ENCODE measurements around the gene KAT2A. TPM values are rescaled to one million over a fixed set of nuclear protein-coding genes. Genes with fewer than 3 reads are reported as not detected.
A peak's percentile ranks its signal among the peaks of the same experiment; 100 is the strongest.

Gene KAT2A
- total RNA-seq, 6 experiments from 2014 or later = 21.5 to 36.2 (median 25.3) TPM

DNA sequence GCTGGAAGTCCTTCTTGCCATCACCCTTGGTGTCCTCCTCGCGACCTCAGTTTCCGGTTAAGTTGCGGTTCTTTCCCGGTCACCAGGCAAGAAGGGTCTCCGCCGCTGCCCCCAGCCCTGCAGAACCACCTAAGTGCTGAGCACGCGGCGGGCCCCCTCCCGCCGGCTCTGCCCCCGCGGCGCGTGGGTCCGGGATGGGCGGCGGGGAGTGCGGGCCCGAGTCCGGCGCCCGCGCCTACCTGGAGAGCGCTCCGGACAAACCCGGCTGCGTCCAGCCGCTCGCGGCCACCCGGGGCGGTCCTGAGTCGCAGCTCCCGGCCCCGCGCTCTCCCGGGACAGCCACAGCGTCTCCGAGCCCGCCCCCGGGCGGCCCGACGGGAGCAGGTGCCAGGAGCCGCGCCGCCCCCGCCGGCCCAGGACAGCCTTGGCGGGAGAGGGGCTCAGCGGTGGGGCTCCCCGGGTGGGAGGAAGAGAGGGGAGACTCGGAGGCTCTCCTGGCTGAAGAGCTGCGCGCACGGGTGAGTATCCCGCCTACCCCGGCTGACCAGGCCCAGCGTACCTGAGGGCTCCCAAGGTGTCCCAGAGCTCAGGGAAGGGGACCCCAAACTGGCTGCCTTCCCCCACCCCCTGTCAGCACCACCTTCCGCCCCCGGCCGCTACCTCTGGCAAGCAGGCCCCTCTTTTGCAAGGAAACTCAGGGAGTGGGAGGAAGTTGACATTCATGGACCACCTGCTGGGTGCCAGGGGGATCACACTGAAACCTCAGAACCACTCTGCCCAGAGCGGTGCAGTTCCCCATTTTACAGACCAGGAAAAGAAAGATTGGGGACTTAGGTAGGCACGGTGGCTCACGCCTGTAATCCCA, 48.6 kb downstream of the KAT2A start:
- Mint-ChIP-seq H3K36me3 (ENCODE audit: low read depth) (no peaks in the 10 kb centered on the region), H3K4me1 (ENCODE audit: low read depth) (peaks cover 9% of the 10 kb centered on the region; the same call in 1 of the 2 replicates), H3K27ac (no peak overlapping the region), H3K4me3 (no peak overlapping the region), H3K27me3 (ENCODE audit: insufficient read depth) (peaks cover 43% of the 10 kb centered on the region), H3K9me3 (no peaks in the 10 kb centered on the region)
- DNase-seq = no peak
- TF ChIP-seq, protein P1, sequence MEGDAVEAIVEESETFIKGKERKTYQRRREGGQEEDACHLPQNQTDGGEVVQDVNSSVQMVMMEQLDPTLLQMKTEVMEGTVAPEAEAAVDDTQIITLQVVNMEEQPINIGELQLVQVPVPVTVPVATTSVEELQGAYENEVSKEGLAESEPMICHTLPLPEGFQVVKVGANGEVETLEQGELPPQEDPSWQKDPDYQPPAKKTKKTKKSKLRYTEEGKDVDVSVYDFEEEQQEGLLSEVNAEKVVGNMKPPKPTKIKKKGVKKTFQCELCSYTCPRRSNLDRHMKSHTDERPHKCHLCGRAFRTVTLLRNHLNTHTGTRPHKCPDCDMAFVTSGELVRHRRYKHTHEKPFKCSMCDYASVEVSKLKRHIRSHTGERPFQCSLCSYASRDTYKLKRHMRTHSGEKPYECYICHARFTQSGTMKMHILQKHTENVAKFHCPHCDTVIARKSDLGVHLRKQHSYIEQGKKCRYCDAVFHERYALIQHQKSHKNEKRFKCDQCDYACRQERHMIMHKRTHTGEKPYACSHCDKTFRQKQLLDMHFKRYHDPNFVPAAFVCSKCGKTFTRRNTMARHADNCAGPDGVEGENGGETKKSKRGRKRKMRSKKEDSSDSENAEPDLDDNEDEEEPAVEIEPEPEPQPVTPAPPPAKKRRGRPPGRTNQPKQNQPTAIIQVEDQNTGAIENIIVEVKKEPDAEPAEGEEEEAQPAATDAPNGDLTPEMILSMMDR (IDR thresholded peaks at IDR 0.05) = peak; percentile 22; the same call in 1 of the 2 replicates

- no peak for DNase-seq
- H3K27ac Mint-ChIP-seq = no peak overlapping the region
- TF ChIP-seq, protein P1 (IDR thresholded peaks at IDR 0.05) = no peak
- peaks cover 9% of the 10 kb centered on the region; the same call in 1 of the 2 replicates for H3K4me1 Mint-ChIP-seq (ENCODE audit: low read depth)
- no peak overlapping the region for H3K4me3 Mint-ChIP-seq
- no peaks in the 10 kb centered on the region for H3K36me3 Mint-ChIP-seq (ENCODE audit: low read depth)
- H3K27me3 Mint-ChIP-seq (ENCODE audit: insufficient read depth) = peaks cover 43% of the 10 kb centered on the region
- no peaks in the 10 kb centered on the region for H3K9me3 Mint-ChIP-seq
These were observed 49.4 kb downstream of the KAT2A start for GRCh38 chr17:42071810-42072209.

DNA sequence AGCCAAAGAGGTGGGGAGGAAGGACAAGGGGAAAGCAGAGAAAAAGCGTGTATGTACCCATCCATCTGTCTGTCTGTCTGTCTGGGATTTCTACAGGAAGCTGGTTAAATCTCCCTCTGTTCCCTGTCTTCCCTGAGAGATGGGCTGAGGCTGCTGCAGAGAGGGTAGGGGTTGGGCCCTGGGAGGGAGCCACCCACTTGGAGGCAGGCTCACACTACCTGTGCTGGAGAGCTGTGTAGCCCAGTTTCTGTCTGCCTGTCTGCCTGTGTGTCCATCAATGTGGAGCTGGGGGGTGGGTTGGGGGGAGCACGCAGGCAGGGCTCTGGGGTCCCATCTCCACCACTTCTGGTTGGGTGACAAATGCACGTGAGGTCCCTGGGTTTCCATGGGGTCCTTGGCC, 52.2 kb downstream of the KAT2A start:
- Mint-ChIP-seq H3K9me3 (no peaks in the 10 kb centered on the region), H3K4me3 (no peak overlapping the region), H3K27me3 (ENCODE audit: insufficient read depth) (peaks cover 45% of the 10 kb centered on the region), H3K36me3 (ENCODE audit: low read depth) (no peaks in the 10 kb centered on the region), H3K27ac (no peak overlapping the region), H3K4me1 (ENCODE audit: low read depth) (peaks cover 8% of the 10 kb centered on the region; the same call in 1 of the 2 replicates)
- TF ChIP-seq, protein P1 (IDR thresholded peaks at IDR 0.05) = no peak
- no peak for DNase-seq

GRCh38 chr17:42067371-42068091, 53.6 kb downstream of the KAT2A start:
- DNase-seq = peak; percentile 30
- peaks cover 39% of the 10 kb centered on the region for H3K27me3 Mint-ChIP-seq (ENCODE audit: insufficient read depth)
- no peak overlapping the region for H3K27ac Mint-ChIP-seq
- H3K4me3 Mint-ChIP-seq = no peak overlapping the region
- H3K36me3 Mint-ChIP-seq (ENCODE audit: low read depth) = no peaks in the 10 kb centered on the region
- no peaks in the 10 kb centered on the region for H3K4me1 Mint-ChIP-seq (ENCODE audit: low read depth)
- no peaks in the 10 kb centered on the region for H3K9me3 Mint-ChIP-seq
- TF ChIP-seq, protein P1 (IDR thresholded peaks at IDR 0.05) = peak; percentile 92

GRCh38 chr17:42065201-42065600, 56.0 kb downstream of the KAT2A start:
- Mint-ChIP-seq H3K36me3 (ENCODE audit: low read depth) (no peaks in the 10 kb centered on the region), H3K9me3 (no peaks in the 10 kb centered on the region), H3K4me1 (ENCODE audit: low read depth) (no peaks in the 10 kb centered on the region), H3K27ac (no peak overlapping the region), H3K27me3 (ENCODE audit: insufficient read depth) (peaks cover 37% of the 10 kb centered on the region), H3K4me3 (no peak overlapping the region)
- TF ChIP-seq, protein P1 (IDR thresholded peaks at IDR 0.05) = no peak
- DNase-seq = no peak

Other genes starting within 250 kb of the KAT2A start
- gene ACLY, start 202.4 kb downstream of the KAT2A start, total RNA-seq (2021; fragmentation: NEBNext Ultra II Directional; extraction: Animal tissue kit (Norgen Biotek cat#: 25700)) = 100 to 1,000 TPM; 254 to 315 (median 279) TPM
- 1 to 10 TPM in 3 of 6 experiments, under 1 TPM in 3; 0.74 to 1.8 (median 0.97) TPM for gene ODAD4, start 190.8 kb downstream of the KAT2A start, total RNA-seq (2021; fragmentation: NEBNext Ultra II Directional; extraction: Animal tissue kit (Norgen Biotek cat#: 25700))
- gene CNP, start 154.6 kb downstream of the KAT2A start, total RNA-seq (2021; fragmentation: NEBNext Ultra II Directional; extraction: Animal tissue kit (Norgen Biotek cat#: 25700)) = 100 to 1,000 TPM; 105 to 118 (median 111) TPM
- gene DNAJC7, start 103.9 kb downstream of the KAT2A start, total RNA-seq (2021; fragmentation: NEBNext Ultra II Directional; extraction: Animal tissue kit (Norgen Biotek cat#: 25700)) = 100 to 1,000 TPM in 3 of 6 experiments, 10 to 100 TPM in 3; 85.0 to 115 (median 100) TPM
- gene NKIRAS2, start 101.3 kb downstream of the KAT2A start, total RNA-seq (2021; fragmentation: NEBNext Ultra II Directional; extraction: Animal tissue kit (Norgen Biotek cat#: 25700)) = 10 to 100 TPM; 37.1 to 43.9 (median 40.3) TPM
- gene C17orf113, start 70.8 kb downstream of the KAT2A start, total RNA-seq (2021; fragmentation: NEBNext Ultra II Directional; extraction: Animal tissue kit (Norgen Biotek cat#: 25700)) = under 1 TPM in 4 of 6 experiments, not detected in 2; 0.07 to 0.10 (median 0.08) TPM
- gene ZNF385C, start 22.9 kb downstream of the KAT2A start, total RNA-seq (2021; fragmentation: NEBNext Ultra II Directional; extraction: Animal tissue kit (Norgen Biotek cat#: 25700)) = not detected
- gene DHX58, start 8.7 kb downstream of the KAT2A start, total RNA-seq (2021; fragmentation: NEBNext Ultra II Directional; extraction: Animal tissue kit (Norgen Biotek cat#: 25700)) = 1 to 10 TPM; 4.0 to 5.3 (median 4.2) TPM
- not detected for gene HSPB9, start 1.4 kb upstream of the KAT2A start, total RNA-seq (2021; fragmentation: NEBNext Ultra II Directional; extraction: Animal tissue kit (Norgen Biotek cat#: 25700))
- 100 to 1,000 TPM; 184 to 204 (median 193) TPM for gene RAB5C, start 33.6 kb upstream of the KAT2A start, total RNA-seq (2021; fragmentation: NEBNext Ultra II Directional; extraction: Animal tissue kit (Norgen Biotek cat#: 25700))
- not detected for gene KCNH4, start 59.8 kb upstream of the KAT2A start, total RNA-seq (2021; fragmentation: NEBNext Ultra II Directional; extraction: Animal tissue kit (Norgen Biotek cat#: 25700))
- gene HCRT, start 64.1 kb upstream of the KAT2A start, total RNA-seq (2021; fragmentation: NEBNext Ultra II Directional; extraction: Animal tissue kit (Norgen Biotek cat#: 25700)) = not detected
- gene GHDC, start 73.1 kb upstream of the KAT2A start, total RNA-seq (2021; fragmentation: NEBNext Ultra II Directional; extraction: Animal tissue kit (Norgen Biotek cat#: 25700)) = 1 to 10 TPM; 1.5 to 7.5 (median 6.4) TPM
- gene STAT5B, start 155.0 kb upstream of the KAT2A start, total RNA-seq (2021; fragmentation: NEBNext Ultra II Directional; extraction: Animal tissue kit (Norgen Biotek cat#: 25700)) = 10 to 100 TPM; 16.8 to 22.5 (median 20.1) TPM
- 1 to 10 TPM in 1 of 6 experiments, under 1 TPM in 5; 0.27 to 1.0 (median 0.53) TPM for gene STAT5A, start 167.1 kb upstream of the KAT2A start, total RNA-seq (2021; fragmentation: NEBNext Ultra II Directional; extraction: Animal tissue kit (Norgen Biotek cat#: 25700))

Measured in HFFc6 (cell line).